GM12878 (cell line): ENCODE measurements around the gene LAD1. TPM values are rescaled to one million over a fixed set of nuclear protein-coding genes. Genes with fewer than 3 reads are reported as not detected.

Source experiments
- ATAC-seq: fragments of 200-7000 bp; cut with Tn5 transposase; 3 replicates; pipeline ENCODE4 v1.9.1; 2020; ENCODE audit warnings: mild to moderate bottlenecking, moderate library complexity
- BruUV-seq: library from RNA; stranded (reverse); fragments of 400-500 nt; replicated peaks from 2 replicates; lab custom pipeline; 2021; lab: Mats Ljungman, UMichigan
- CTCF ChIA-PET: fragments of 300-600 bp; sonication (Branson Sonifier 250); formaldehyde crosslinking; extraction: SDS; loops from one replicate; lab custom pipeline; 2021; ENCODE audit warnings: inconsistent platforms; lab: Yijun Ruan, JAX
- POLR2A ChIA-PET: fragments of 350-600 bp; formaldehyde crosslinking; extraction: SDS; loops from one replicate; lab custom pipeline; 2021; ENCODE audit warnings: inconsistent platforms; lab: Charles Lee
- RAD21 ChIA-PET: fragments of 300-600 bp; sonication (Branson Sonifier 250); formaldehyde crosslinking; loops from one replicate; lab custom pipeline; 2023; ENCODE audit warnings: antibody characterized with exemption; ENCODE audit not compliant: unreplicated experiment; lab: Charles Lee
- SMC1A ChIA-PET: fragments of 300-600 bp; sonication (Branson Sonifier 250); formaldehyde crosslinking; loops from one replicate; lab custom pipeline; 2023; ENCODE audit not compliant: unreplicated experiment, uncharacterized antibody; lab: Charles Lee
- DNase-seq: peaks from one replicate; pipeline ENCODE4 v3.0.0-alpha.2; 2011; ENCODE audit warnings: low read depth, low spot score
- FAIRE-seq: peaks from 3 replicates; lab custom pipeline; 2011; peaks lifted over from hg19 to GRCh38; lab: Jason Lieb, UNC
- H2AFZ ChIP-seq: 2 replicates; pipeline ENCODE4 v1.6.0; 2011; ENCODE audit warnings: low read depth, low read length, control low read depth; ENCODE audit not compliant: control insufficient read depth
- H3K27ac ChIP-seq: 2 replicates; pipeline ENCODE4 v1.5.1; 2011; ENCODE audit warnings: control low read depth; ENCODE audit not compliant: control insufficient read depth, insufficient read depth
- H3K27me3 ChIP-seq, 2 experiments: replicated peaks in 1 of 2; 2 replicates each; pipeline versions ENCODE4 v1.6.0 to v1.6.1; 2011; ENCODE audit warnings: low read length in 1 of 2; ENCODE audit not compliant: control insufficient read depth in 2 of 2, insufficient read depth in 2 of 2
- H3K36me3 ChIP-seq, 2 experiments: 2 replicates each; pipeline ENCODE4 v1.5.1; 2011; ENCODE audit warnings: low read length in 1 of 2; ENCODE audit not compliant: control insufficient read depth in 2 of 2, insufficient read depth in 2 of 2
- H3K4me1 ChIP-seq: 2 replicates; pipeline ENCODE4 v1.6.1; 2011; ENCODE audit warnings: mild to moderate bottlenecking, low read length, moderate library complexity, mixed read lengths; ENCODE audit not compliant: control insufficient read depth, insufficient read depth
- H3K4me2 ChIP-seq: 2 replicates; pipeline ENCODE4 v1.6.0; 2011; ENCODE audit warnings: control low read depth; ENCODE audit not compliant: control insufficient read depth, insufficient read depth
- H3K4me3 ChIP-seq: fragments of 200-600 bp; sonication (generic); 2 replicates; pipeline ENCODE4 v1.5.1; 2016
- H3K79me2 ChIP-seq: 2 replicates; pipeline ENCODE4 v1.6.0; 2011; ENCODE audit warnings: low read length; ENCODE audit not compliant: control insufficient read depth, insufficient read depth
- H3K9ac ChIP-seq: 2 replicates; pipeline ENCODE4 v1.8.0; 2011; ENCODE audit warnings: low read length, control low read depth, mixed read lengths; ENCODE audit not compliant: control insufficient read depth, insufficient read depth
- H3K9me3 ChIP-seq: replicated peaks from 3 replicates; pipeline ENCODE4 v1.5.1; 2011; ENCODE audit warnings: mild to moderate bottlenecking, low read length; ENCODE audit not compliant: control insufficient read depth, insufficient read depth
- H4K20me1 ChIP-seq: 2 replicates; pipeline ENCODE4 v1.6.0; 2011; ENCODE audit not compliant: control insufficient read depth, insufficient read depth
- CREB1 ChIP-seq: IDR thresholded peaks from 2 replicates; pipeline ENCODE4 v1.6.1; 2012; ENCODE audit warnings: low read depth, mild to moderate bottlenecking, inconsistent platforms
- GATAD2B ChIP-seq: fragments of 450-650 bp; conservative IDR thresholded peaks from 2 replicates; pipeline ENCODE4 v1.6.1; 2017; ENCODE audit warnings: low read depth, mild to moderate bottlenecking, moderate library complexity
- JUND ChIP-seq: IDR thresholded peaks from 2 replicates; pipeline ENCODE4 v1.6.1; 2012; ENCODE audit warnings: low read depth, mild to moderate bottlenecking, low read length, improper control_type of control experiment, moderate library complexity
- MAX ChIP-seq: IDR thresholded peaks from 2 replicates; pipeline ENCODE4 v1.6.1; 2012; ENCODE audit warnings: low read depth, low read length, improper control_type of control experiment
- MEF2A ChIP-seq: IDR thresholded peaks from 2 replicates; pipeline ENCODE4 v1.6.1; 2011; ENCODE audit warnings: low read depth, mild to moderate bottlenecking, low read length, moderate library complexity; ENCODE audit not compliant: insufficient read depth
- MTA2 ChIP-seq: fragments of 450-650 bp; IDR thresholded peaks from 2 replicates; pipeline ENCODE4 v1.6.1; 2016; ENCODE audit warnings: low read depth, mild to moderate bottlenecking, moderate library complexity
- MXI1 ChIP-seq: fragments of 150-350 bp; IDR thresholded peaks from 2 replicates; pipeline ENCODE4 v1.6.1; 2011; ENCODE audit warnings: low read depth, mild to moderate bottlenecking, inconsistent platforms, low read length, improper control_type of control experiment
- NR2C2 ChIP-seq: IDR thresholded peaks from 2 replicates; pipeline ENCODE4 v1.6.1; 2011; ENCODE audit warnings: borderline replicate concordance, low read depth; ENCODE audit not compliant: control insufficient read depth, insufficient read length
- NR2F1 ChIP-seq: fragments of 450-650 bp; conservative IDR thresholded peaks from 2 replicates; pipeline ENCODE4 v1.6.1; 2017; ENCODE audit warnings: mild to moderate bottlenecking
- PML ChIP-seq: IDR thresholded peaks from 2 replicates; pipeline ENCODE4 v1.6.1; 2012; ENCODE audit warnings: low read length, inconsistent platforms
- RELA ChIP-seq: fragments of 450-650 bp; IDR thresholded peaks from 2 replicates; pipeline ENCODE4 v1.8.0; 2014; ENCODE audit warnings: borderline replicate concordance; ENCODE audit not compliant: partially characterized antibody
- RELB ChIP-seq: fragments of 450-650 bp; IDR thresholded peaks from 2 replicates; pipeline ENCODE4 v1.6.1; 2017; ENCODE audit warnings: low read depth, mild to moderate bottlenecking, moderate library complexity
- SIX5 ChIP-seq: IDR thresholded peaks from 2 replicates; pipeline ENCODE4 v1.6.1; 2011; ENCODE audit warnings: mild to moderate bottlenecking, low read depth, low read length, moderate library complexity; ENCODE audit not compliant: severe bottlenecking
- STAT1 ChIP-seq: fragments of 450-650 bp; conservative IDR thresholded peaks from 2 replicates; pipeline ENCODE4 v1.6.1; 2014; ENCODE audit warnings: antibody characterized with exemption, mild to moderate bottlenecking
- TBL1XR1 ChIP-seq: IDR thresholded peaks from 2 replicates; pipeline ENCODE4 v1.6.1; 2012; ENCODE audit warnings: low read depth, low read length, improper control_type of control experiment
- TCF12 ChIP-seq: IDR thresholded peaks from 2 replicates; pipeline ENCODE4 v1.6.1; 2011; ENCODE audit warnings: low read depth, mild to moderate bottlenecking, low read length
- YY1 ChIP-seq: IDR thresholded peaks from 2 replicates; pipeline ENCODE4 v1.6.1; 2011; ENCODE audit warnings: low read depth, mild to moderate bottlenecking, low read length
- WGBS: methylation state at CpG from one replicate; pipeline ENCODE4 v1.1.6; 2016; ENCODE audit warnings: low lambda C conversion rate; ENCODE audit not compliant: insufficient replicate concordance, insufficient coverage; ENCODE audit errors: missing lambda C conversion rate; 5-methylcytosine and 5-hydroxymethylcytosine counted together
- in situ Hi-C: fragments of 300-500 bp; cut with MboI; formaldehyde crosslinking; loops from 9 replicates; pipeline ENCODE4 v1.14.3; 2018; ENCODE audit warnings: mixed read lengths
- intact Hi-C: fragments of 100-400 bp; cut with micrococcal nuclease; formaldehyde crosslinking; loops from one replicate; pipeline ENCODE4 v1.14.2; 2022; ENCODE audit not compliant: unreplicated experiment
- polyA plus RNA-seq, 11 experiments: library from polyadenylated mRNA; depleted of rRNA in 4 of 11; unstranded in 6 of 11; stranded (reverse) in 5 of 11; fragments of >200 nt; fragmentation: Nextera tagmentation in 4 of 11; fragmentation: Illumina TruSeq in 1 of 11; extraction: Ambion mirVana in 4 of 11; extraction: Trizol in 1 of 11; gene quantifications; 1 replicate in 1 of 11; 2 replicates in 10 of 11; pipeline versions ENCODE4 v1.2.1 to v1.2.3, GENCODE V29; 2011 to 2016; ENCODE audit warnings: inconsistent platforms in 2 of 11, missing spikeins in 2 of 11, low read depth in 1 of 11
- total RNA-seq, 4 experiments: library from RNA; depleted of rRNA in 3 of 4; stranded (reverse); fragments of >200 nt in 3 of 4; fragmentation: Illumina TruSeq in 1 of 4; extraction: Trizol in 1 of 4; gene quantifications; 2 replicates each; pipeline versions ENCODE4 v1.2.1 to v1.2.3, GENCODE V29; 2013 to 2021
- TF ChIP-seq, protein P1 (sequence below): fragments of 450-650 bp; IDR thresholded peaks from 2 replicates; pipeline ENCODE4 v1.6.1; 2017; ENCODE audit warnings: mild to moderate bottlenecking, low read depth, inconsistent platforms; ENCODE audit not compliant: poor library complexity, severe bottlenecking

Gene LAD1
- total and polyA plus RNA-seq, 10 of the 15 experiments (the other 5 are each of a cell fraction or from before 2014, with no cell fraction given), result 0.05 to 0.48 (median 0.32) TPM; not detected in 3

GRCh38 chr1:201404722-201405483 is 5.8 kb upstream of the LAD1 start (continued):
- no peak for TF ChIP-seq MEF2A
- no peak for TF ChIP-seq SIX5

GRCh38 chr1:201404055-201404454 is 4.9 kb upstream of the LAD1 start:
- H3K4me3 ChIP-seq, result no peak overlapping the region
- in situ Hi-C loops (no loop called here), intact Hi-C loops (no loop called here)
- ChIA-PET CTCF (interaction anchor here (1.0 to 14.4 kb wide), 7 partner anchors 15 to 108 kb away, joined by 3 to 623 read pairs (median 28); no protein-coding TSS in a partner anchor), RAD21 (interaction anchor here (0.9 to 12.1 kb wide), 5 partner anchors 16 to 108 kb away, joined by 4 to 340 read pairs (median 17); partner anchors contain the start of gene TNNI1), SMC1A (interaction anchor here (0.8 to 12.3 kb wide), 5 partner anchors 14 to 425 kb away, joined by 3 to 374 read pairs (median 3); no protein-coding TSS in a partner anchor), POLR2A (interaction anchor here (11.9 kb wide), 1 partner anchor 15 kb away, joined by 228 read pairs; no protein-coding TSS in a partner anchor)
- H2AFZ ChIP-seq, result no peak overlapping the region
- peak; percentile 47 for DNase-seq
- H3K36me3 ChIP-seq, result no peaks in the 10 kb centered on the region
- peak overlapping the region; percentile 17; the same call in 1 of the 2 replicates for H3K27ac ChIP-seq
- no peaks in the 10 kb centered on the region for H4K20me1 ChIP-seq
- H3K79me2 ChIP-seq, result no peaks in the 10 kb centered on the region
- H3K4me2 ChIP-seq, result peak overlapping the region; percentile 36; the same call in 1 of the 2 replicates
- WGBS, result under 1% methylated on average over 7 of the region's 7 CpGs
- H3K27me3 ChIP-seq, result no peaks in the 10 kb centered on the region; a peak in 1 of 4 replicates
- H3K9me3 ChIP-seq, result no peaks in the 10 kb centered on the region
- no peak for FAIRE-seq
- peak; percentile 17 for ATAC-seq
- H3K4me1 ChIP-seq, result peaks cover 35% of the 10 kb centered on the region
- no TSS peak for BruUV-seq
- H3K9ac ChIP-seq, result no peak overlapping the region
- TF ChIP-seq NR2F1, result peak; percentile 55
- peak; percentile 59; the same call in 1 of the 2 replicates for TF ChIP-seq GATAD2B
- no peak for TF ChIP-seq YY1
- TF ChIP-seq TCF12, result 0 out of 2 replicates have a peak, but pooled peaks have one; percentile 27
- TF ChIP-seq RELB, result peak; percentile 87
- TF ChIP-seq MAX, result no peak
- no peak for TF ChIP-seq MXI1
- no peak for TF ChIP-seq JUND
- TF ChIP-seq TBL1XR1, result no peak
- peak; percentile 40; the same call in 1 of the 2 replicates for TF ChIP-seq MTA2
- TF ChIP-seq, protein P1, sequence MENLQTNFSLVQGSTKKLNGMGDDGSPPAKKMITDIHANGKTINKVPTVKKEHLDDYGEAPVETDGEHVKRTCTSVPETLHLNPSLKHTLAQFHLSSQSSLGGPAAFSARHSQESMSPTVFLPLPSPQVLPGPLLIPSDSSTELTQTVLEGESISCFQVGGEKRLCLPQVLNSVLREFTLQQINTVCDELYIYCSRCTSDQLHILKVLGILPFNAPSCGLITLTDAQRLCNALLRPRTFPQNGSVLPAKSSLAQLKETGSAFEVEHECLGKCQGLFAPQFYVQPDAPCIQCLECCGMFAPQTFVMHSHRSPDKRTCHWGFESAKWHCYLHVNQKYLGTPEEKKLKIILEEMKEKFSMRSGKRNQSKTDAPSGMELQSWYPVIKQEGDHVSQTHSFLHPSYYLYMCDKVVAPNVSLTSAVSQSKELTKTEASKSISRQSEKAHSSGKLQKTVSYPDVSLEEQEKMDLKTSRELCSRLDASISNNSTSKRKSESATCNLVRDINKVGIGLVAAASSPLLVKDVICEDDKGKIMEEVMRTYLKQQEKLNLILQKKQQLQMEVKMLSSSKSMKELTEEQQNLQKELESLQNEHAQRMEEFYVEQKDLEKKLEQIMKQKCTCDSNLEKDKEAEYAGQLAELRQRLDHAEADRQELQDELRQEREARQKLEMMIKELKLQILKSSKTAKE, result no peak
- TF ChIP-seq PML, result no peak
- peak; percentile 72 for TF ChIP-seq RELA
- no peak for TF ChIP-seq STAT1
- 0 out of 2 replicates have a peak, but pooled peaks have one; percentile 8 for TF ChIP-seq CREB1
- TF ChIP-seq NR2C2, result no peak
